C4-2B (cell line): ENCODE results near the gene DDR1.

Source experiments
- CTCF ChIP-seq: fragments of 450-650 bp; conservative IDR thresholded peaks from 2 replicates; pipeline ENCODE4 v1.5.1; 2017; ENCODE audit warnings: mild to moderate bottlenecking
- ZFX ChIP-seq: fragments of 450-650 bp; IDR thresholded peaks from 2 replicates; pipeline ENCODE4 v1.6.1; 2017

GRCh38 chr6:30922447-30922852 is 38.1 kb downstream of the DDR1 start:
- TF ChIP-seq CTCF, result no peak
- TF ChIP-seq ZFX, result no peak
